ENCODE results near the gene MAPK1IP1L. TPM values are rescaled to one million over a fixed set of nuclear protein-coding genes. Genes with fewer than 3 reads are reported as not detected.
A peak's percentile ranks its signal among the peaks of the same experiment; 100 is the strongest.

MAPK1IP1L gene
- polyA plus RNA-seq, 1 donor from 2014 or later, result 119 TPM

- Mint-ChIP-seq H3K27ac (peak overlapping the region; percentile 20 to 90 (median 56)), H3K4me1 (peaks cover 29 to 41% (median 33%) of the 10 kb centered on the region in 3 donors), H3K36me3 (no peaks in the 10 kb centered on the region), H3K4me3 (peak overlapping the region in 3 of 4 donors; percentile 10 to 67 (median 39)), H3K9me3 (no peaks in the 10 kb centered on the region), H3K27me3 (no peaks in the 10 kb centered on the region)
Observed at GRCh38 chr14:55098561-55098898, 47.1 kb downstream of the MAPK1IP1L start.

DNA sequence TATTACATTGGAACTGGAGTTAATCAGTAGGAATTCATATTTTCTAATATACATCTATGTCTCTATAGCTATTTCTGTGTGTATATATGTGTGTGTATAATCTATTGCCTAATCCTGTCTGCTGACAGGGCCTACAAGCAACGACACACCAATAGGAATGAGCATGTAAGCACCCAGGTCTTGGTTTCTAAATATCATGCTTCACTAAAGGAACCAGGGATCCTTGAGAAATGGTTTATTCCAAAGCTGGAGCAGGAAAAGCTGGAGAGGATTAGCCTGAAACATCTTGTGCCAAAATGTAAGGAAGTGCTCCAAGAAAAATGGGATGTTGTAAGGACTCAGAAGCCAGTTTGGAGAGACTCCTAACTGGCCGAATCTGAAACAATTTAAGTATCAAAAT lies 48.3 kb downstream of the MAPK1IP1L start:
- Mint-ChIP-seq H3K4me1 (peaks cover 38 to 50% (median 42%) of the 10 kb centered on the region in 3 donors), H3K4me3 (no peak overlapping the region), H3K9me3 (no peaks in the 10 kb centered on the region), H3K27ac (no peak overlapping the region), H3K27me3 (no peaks in the 10 kb centered on the region), H3K36me3 (no peaks in the 10 kb centered on the region)

- peak overlapping the region in 2 of 3 donors; percentile 78 to 79 for H3K27ac Mint-ChIP-seq
- no peaks in the 10 kb centered on the region for H3K27me3 Mint-ChIP-seq
- H3K9me3 Mint-ChIP-seq, result no peaks in the 10 kb centered on the region
- no peaks in the 10 kb centered on the region for H3K36me3 Mint-ChIP-seq
- peak overlapping the region in 1 of 4 donors; percentile 93 for H3K4me3 Mint-ChIP-seq
- H3K4me1 Mint-ChIP-seq, result peaks cover 38 to 50% (median 42%) of the 10 kb centered on the region in 3 donors
Observed at GRCh38 chr14:55101698-55102097, 50.3 kb downstream of the MAPK1IP1L start.

DNA sequence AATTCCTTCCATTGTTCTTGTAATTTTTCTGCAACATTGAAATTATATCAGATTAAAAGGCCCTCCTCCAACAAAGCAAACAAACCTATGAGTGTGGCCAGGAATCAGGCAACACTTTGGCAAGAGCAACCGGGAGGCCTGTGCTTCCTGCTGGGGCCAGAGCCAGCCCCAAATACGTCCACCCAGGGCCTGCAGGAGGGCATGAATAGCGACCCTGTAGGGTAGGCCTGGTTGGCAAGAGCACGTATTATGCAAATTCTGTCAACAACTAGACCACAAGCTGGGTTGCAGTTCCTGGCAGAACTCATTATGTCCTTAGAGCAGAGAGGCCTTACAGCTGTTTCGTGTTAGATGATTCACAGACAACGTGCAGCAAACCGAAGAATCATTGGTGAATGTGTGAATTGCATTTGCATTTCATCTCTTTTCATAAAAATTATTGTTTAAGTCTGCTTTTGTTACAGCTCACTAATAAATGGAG lies 50.7 kb downstream of the MAPK1IP1L start:
- H3K4me1 Mint-ChIP-seq, result peaks cover 38 to 46% (median 42%) of the 10 kb centered on the region in 3 donors
- H3K27ac Mint-ChIP-seq, result peak overlapping the region; percentile 78 to 95 (median 79)
- H3K27me3 Mint-ChIP-seq, result no peaks in the 10 kb centered on the region
- no peaks in the 10 kb centered on the region for H3K9me3 Mint-ChIP-seq
- no peaks in the 10 kb centered on the region for H3K36me3 Mint-ChIP-seq
- peak overlapping the region in 3 of 4 donors; percentile 49 to 93 (median 60) for H3K4me3 Mint-ChIP-seq

GRCh38 chr14:55103005-55103640 lies 51.7 kb downstream of the MAPK1IP1L start:
- Mint-ChIP-seq H3K36me3 (peaks cover under 1% of the 10 kb centered on the region), H3K27ac (peak overlapping the region; percentile 78 to 95 (median 79)), H3K4me1 (peaks cover 31 to 39% (median 37%) of the 10 kb centered on the region in 3 donors), H3K27me3 (no peaks in the 10 kb centered on the region), H3K9me3 (no peaks in the 10 kb centered on the region), H3K4me3 (peak overlapping the region; percentile 48 to 93 (median 65))

- H3K4me3 Mint-ChIP-seq, result peak overlapping the region in 3 of 4 donors; percentile 44 to 93 (median 80)
- H3K36me3 Mint-ChIP-seq, result peaks cover 3% of the 10 kb centered on the region
- H3K9me3 Mint-ChIP-seq, result no peaks in the 10 kb centered on the region
- peak overlapping the region in 2 of 3 donors; percentile 69 to 95 for H3K27ac Mint-ChIP-seq
- H3K27me3 Mint-ChIP-seq, result no peaks in the 10 kb centered on the region
- H3K4me1 Mint-ChIP-seq, result peaks cover 25 to 32% (median 31%) of the 10 kb centered on the region in 3 donors
Observed at GRCh38 chr14:55103971-55104954, 52.8 kb downstream of the MAPK1IP1L start.

DNA sequence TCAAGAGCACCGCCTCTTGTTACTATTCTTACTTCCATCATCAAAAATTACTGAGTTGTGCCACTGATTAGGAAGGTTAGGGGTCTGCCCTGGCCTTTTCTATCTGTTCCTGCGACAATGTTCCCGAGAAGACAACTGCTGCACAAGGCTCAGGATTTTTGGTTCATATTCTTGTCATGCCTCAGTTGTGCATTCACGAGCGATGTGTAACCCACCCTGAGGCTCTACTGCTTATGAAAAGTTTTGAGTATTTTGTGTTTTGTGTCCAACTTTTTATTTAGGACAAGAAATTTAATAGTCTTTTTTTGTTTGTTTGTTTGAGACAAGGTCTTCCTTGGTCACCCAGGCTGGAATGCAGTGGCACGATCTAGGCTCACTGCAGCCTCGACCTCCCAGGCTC lies 54.5 kb downstream of the MAPK1IP1L start:
- H3K27me3 Mint-ChIP-seq, result peaks cover under 1% of the 10 kb centered on the region
- peaks cover 23 to 27% (median 25%) of the 10 kb centered on the region in 3 donors for H3K4me1 Mint-ChIP-seq
- H3K4me3 Mint-ChIP-seq, result no peak overlapping the region
- no peak overlapping the region for H3K27ac Mint-ChIP-seq
- H3K9me3 Mint-ChIP-seq, result no peaks in the 10 kb centered on the region
- peaks cover 3% of the 10 kb centered on the region for H3K36me3 Mint-ChIP-seq

DNA sequence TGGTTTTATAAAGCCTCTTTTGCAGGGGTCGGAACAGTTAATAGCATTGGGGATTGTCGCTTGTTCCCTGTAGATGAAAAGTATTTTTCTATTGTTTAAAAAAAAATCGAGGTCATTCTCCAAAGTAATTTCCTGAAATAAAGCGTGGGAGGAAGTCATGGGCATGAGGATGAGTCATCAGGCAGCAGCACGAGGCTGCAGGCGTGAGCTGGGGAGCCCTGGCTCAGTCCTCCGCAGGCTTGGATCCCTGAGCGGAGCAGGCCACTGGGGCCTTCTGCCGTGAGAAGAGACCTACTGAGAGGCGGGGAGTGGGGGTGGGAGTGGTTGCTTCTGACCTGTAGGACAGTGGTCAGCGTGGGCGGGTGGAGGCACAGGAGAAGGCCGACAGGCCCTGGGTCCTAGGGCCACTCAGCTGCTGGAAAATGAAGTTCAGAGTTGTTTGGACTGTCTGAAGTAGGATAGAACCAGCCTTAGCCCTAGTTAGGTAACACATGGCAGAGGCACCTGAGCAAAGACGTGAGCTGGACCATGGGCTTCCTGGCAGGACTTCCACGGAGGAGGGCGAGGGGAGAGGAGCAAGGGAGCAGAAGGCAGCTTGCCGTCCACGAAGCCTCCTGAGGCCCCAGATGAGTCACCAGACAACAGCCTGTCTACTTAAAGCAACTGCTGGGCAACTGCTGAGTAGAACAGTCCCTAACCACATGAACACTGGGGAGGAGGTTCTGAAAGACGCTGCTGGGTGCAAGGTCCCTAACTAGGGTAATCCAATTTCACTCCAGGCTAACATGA lies 56.5 kb downstream of the MAPK1IP1L start:
- Mint-ChIP-seq H3K9me3 (no peaks in the 10 kb centered on the region), H3K4me3 (peak overlapping the region in 1 of 4 donors; percentile 57)

DNA sequence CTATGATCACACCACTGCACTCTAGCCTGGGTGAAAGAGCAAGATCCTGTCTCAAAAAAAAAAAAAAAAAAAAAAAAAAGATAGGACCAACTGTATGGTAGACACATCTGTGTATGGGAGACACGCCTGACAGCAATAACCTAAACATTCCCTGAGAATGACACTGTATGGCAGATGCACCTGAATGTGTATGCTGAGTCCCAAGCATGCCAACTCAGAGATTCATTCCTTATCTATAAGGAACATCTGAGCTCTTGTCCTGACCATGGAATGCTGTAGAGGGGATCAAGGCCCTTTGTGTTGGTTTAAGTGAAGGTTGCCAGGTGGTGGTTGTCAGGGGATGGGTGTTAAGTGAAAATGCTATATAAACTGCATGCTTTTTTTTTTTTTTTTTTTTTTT lies 58.4 kb downstream of the MAPK1IP1L start:
- H3K4me1 Mint-ChIP-seq, result peaks cover 0 to 2% (median 0%) of the 10 kb centered on the region in 3 donors
- H3K27me3 Mint-ChIP-seq, result peaks cover 4% of the 10 kb centered on the region
- H3K4me3 Mint-ChIP-seq, result no peak overlapping the region
- no peaks in the 10 kb centered on the region for H3K9me3 Mint-ChIP-seq
- H3K36me3 Mint-ChIP-seq, result peaks cover 3% of the 10 kb centered on the region
- no peak overlapping the region for H3K27ac Mint-ChIP-seq

More for the DNA sequence above, 56.5 kb downstream of the MAPK1IP1L start:
- Mint-ChIP-seq H3K27me3 (peaks cover 4% of the 10 kb centered on the region), H3K36me3 (peaks cover 3% of the 10 kb centered on the region), H3K27ac (peak overlapping the region in 1 of 3 donors; percentile 74), H3K4me1 (peaks cover 13 to 16% (median 15%) of the 10 kb centered on the region in 3 donors)

- H3K36me3 Mint-ChIP-seq, result peaks cover 4% of the 10 kb centered on the region
- H3K9me3 Mint-ChIP-seq, result no peaks in the 10 kb centered on the region
- no peak overlapping the region for H3K27ac Mint-ChIP-seq
- H3K27me3 Mint-ChIP-seq, result peaks cover 4% of the 10 kb centered on the region
- H3K4me1 Mint-ChIP-seq, result peaks cover 0 to 2% (median 0%) of the 10 kb centered on the region in 3 donors
- no peak overlapping the region for H3K4me3 Mint-ChIP-seq
Observed at GRCh38 chr14:55111122-55111708, 59.8 kb downstream of the MAPK1IP1L start.

DNA sequence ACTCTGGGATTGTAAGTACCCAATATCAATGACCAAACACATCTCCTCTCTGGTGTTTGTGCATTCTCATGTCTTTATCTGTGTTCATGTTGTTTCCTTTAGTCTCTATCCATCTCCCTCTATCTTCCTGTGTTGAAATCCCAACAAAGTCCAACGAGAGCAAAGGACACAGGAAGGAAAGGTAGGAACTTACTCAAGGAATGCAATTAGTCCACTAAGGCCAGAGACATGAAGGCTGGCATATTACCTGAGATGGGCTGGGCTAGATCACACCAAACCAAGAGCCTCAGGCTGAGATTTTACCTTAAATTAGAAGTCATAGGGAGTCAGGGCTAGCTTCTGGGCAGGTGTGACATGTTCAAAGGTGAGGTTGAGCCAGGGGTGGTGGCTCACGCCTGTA lies 63.3 kb downstream of the MAPK1IP1L start:
- Mint-ChIP-seq H3K9me3 (no peaks in the 10 kb centered on the region), H3K4me1 (no peaks in the 10 kb centered on the region), H3K4me3 (no peak overlapping the region), H3K27me3 (peaks cover 4% of the 10 kb centered on the region), H3K27ac (no peak overlapping the region), H3K36me3 (peaks cover 1% of the 10 kb centered on the region)

DNA sequence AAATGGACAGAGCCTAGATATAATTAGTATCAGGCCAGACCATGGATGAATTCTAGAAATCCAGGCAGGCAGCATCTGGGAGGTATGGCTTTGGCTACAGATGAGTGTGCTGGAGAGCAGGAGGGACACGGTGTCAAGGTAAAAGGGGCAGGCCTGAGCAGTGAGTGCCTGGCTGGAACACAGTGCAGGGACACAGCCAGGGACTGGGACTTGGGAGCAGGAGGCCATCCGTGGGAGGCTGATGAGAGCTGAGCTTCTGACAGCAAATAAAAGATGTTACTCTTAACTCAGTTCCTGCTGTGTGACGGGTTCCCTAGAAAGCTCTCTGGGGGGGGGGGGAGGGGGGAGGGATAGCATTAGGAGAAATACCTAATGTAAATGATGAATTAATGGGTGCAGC lies 64.0 kb downstream of the MAPK1IP1L start:
- H3K36me3 Mint-ChIP-seq, result peaks cover 1% of the 10 kb centered on the region

GRCh38 chr14:55115861-55116245 lies 64.4 kb downstream of the MAPK1IP1L start:
- H3K36me3 Mint-ChIP-seq, result peaks cover 1% of the 10 kb centered on the region
- H3K27ac Mint-ChIP-seq, result no peak overlapping the region
- H3K27me3 Mint-ChIP-seq, result peaks cover 4% of the 10 kb centered on the region
- no peaks in the 10 kb centered on the region for H3K9me3 Mint-ChIP-seq
- no peaks in the 10 kb centered on the region for H3K4me1 Mint-ChIP-seq
- peak overlapping the region in 1 of 4 donors; percentile 39 for H3K4me3 Mint-ChIP-seq

More for the DNA sequence above, 64.0 kb downstream of the MAPK1IP1L start:
- Mint-ChIP-seq H3K9me3 (no peaks in the 10 kb centered on the region), H3K4me1 (no peaks in the 10 kb centered on the region), H3K27me3 (peaks cover 4% of the 10 kb centered on the region), H3K27ac (no peak overlapping the region), H3K4me3 (no peak overlapping the region)

Data from IgD-negative memory B cell (primary cell).